HG03442 (cell line): ENCODE measurements around the gene NTPCR.
"Not testable (repeated sequence)": the region's sequence is repeated elsewhere in the genome, so short reads cannot be mapped to it uniquely, and the experiment has no call there.

ENCODE experiments used
- ATAC-seq: cut with Tn5 transposase; IDR thresholded peaks from one replicate; pipeline ENCODE4 v1.9.1; 2021; ENCODE audit warnings: mild to moderate bottlenecking, moderate library complexity; ENCODE audit not compliant: unreplicated experiment

Gene NTPCR

DNA sequence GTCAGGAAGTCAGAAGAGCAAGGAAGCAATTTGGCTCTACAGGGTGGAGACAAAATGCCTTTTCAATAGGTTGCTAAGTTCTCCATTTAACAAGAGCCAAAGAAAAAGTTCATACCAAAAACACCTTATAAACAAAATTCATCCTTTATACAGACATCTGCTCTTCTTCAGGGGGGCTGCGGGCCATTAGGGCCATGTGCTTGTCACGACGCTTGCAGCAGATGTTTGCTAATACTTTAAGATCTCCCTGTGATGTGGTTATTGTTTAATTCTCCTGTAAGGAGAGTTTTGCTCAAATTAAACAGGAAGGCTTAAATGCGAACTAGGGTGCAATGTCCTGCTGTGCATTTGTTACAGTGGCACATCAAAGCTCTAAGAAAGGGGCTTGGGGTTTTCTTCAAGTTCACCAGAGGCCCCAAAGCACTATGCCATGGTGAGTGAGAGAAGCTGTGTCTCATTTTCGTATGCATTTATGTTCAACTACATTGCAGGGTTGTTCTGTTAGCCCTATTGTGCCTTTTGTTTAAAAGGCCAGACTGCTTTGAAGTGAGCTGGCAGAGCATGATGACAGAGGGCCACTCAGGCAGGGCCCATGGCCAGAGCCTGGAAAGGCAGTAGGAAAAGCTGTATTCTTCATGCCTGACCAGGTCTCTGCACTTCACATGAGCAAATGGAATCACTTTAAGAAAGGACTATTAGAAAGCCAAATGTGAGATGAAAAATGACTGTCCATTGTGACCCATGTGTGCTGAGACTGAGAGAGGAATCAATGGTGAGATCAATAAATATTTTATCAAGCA, 24.8 kb upstream of the NTPCR start:
- ATAC-seq = no peak

GRCh38 chr1:232927166-232927565, 23.2 kb upstream of the NTPCR start:
- not testable (repeated sequence) for ATAC-seq

- no peak for ATAC-seq
Observed at GRCh38 chr1:232927830-232928505, 22.4 kb upstream of the NTPCR start.

DNA sequence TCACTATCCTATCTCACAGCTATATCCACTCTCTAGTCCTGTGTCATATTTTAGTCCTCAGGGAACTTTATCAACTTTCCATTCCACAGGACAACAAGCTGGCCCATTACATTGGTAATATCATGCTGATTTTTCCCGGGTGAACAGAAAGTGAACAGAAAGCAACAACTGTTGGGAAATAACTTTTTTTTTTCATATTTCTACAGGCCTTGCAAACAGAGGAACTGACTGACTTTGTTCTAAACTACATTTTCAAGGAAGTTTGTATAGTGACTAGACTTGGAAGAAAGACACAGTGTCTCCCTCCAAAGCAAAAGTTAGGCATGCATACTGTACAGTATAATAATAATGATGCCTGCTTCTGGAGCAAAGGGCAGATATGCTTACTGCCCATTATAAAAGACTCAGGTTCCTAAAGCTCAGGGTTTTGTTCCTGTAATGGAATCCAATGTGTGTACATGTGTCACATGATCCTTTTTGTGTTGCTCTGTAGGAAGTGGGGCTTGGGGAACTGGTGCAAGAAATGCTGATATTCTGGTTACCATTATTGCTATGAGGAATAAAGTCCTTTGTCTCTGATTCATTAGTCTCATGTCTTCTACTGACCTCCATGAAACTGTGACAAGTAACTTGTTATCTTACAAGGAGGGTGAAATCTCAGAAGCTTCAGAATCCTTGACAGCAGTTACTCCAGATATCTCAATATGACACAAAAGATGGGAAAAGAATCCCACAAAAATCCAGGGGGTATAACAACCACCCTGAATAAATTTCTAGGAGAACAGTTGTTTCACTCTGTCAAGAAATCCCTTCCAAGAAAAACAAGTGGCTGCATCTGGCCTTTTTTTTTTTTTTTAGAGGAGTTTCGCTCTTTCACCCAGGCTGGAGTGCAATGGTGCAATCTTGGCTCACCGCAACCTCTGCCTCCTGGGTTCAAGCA, 17.7 kb upstream of the NTPCR start:
- no peak for ATAC-seq

DNA sequence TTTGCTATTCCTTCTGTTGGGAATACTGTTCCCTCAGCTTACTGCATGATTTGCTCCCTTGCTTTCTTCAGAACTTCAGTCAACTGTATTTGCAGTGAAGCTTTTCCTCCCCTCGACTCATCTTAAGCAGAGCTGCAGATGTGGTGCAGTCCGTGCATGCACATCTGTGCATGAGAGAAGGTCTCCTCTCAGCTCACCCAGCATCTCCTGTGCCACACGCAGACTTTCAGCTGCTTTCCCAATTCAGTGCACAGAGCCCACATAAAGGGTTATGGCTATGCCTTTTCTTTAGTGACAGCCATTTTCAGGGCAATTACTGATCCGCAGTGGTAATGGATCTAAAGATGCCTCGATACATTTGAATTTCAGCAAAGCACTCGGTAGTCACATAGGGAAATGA, 13.5 kb upstream of the NTPCR start:
- no peak for ATAC-seq

DNA sequence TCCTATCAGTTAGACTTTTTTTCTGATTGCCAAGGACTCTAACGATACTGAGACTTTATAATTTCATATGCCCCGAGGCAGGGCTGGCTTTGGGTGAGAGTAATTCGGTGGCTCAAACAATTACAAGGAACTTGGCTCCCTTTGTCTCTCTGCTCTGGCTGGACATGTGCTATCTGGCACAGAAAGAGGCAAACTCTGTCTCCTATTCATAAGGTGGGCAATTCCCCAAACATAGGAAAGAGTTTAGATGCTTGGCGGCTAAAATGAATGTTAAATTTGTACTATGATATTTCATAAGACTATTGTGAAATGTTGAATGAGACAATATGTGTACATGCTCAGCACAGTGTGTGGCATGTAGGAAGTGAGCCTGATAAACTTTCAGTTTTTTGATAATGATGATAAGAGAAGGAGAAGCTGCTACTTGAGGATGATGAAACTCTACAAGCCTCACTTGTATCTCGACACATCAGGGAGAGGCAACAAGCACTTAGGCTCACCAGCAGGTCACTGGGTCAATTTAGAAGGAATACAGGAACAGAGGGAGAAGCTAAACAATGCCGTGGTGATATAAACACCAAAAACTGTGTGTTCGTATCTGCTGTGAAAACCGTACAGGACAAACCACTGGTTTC, 12.6 kb upstream of the NTPCR start:
- no peak for ATAC-seq

GRCh38 chr1:232938926-232939325, 11.5 kb upstream of the NTPCR start:
- no peak for ATAC-seq

GRCh38 chr1:232939748-232940147, 10.7 kb upstream of the NTPCR start:
- no peak for ATAC-seq

- no peak for ATAC-seq
Observed at GRCh38 chr1:232940262-232940661, 10.1 kb upstream of the NTPCR start.

DNA sequence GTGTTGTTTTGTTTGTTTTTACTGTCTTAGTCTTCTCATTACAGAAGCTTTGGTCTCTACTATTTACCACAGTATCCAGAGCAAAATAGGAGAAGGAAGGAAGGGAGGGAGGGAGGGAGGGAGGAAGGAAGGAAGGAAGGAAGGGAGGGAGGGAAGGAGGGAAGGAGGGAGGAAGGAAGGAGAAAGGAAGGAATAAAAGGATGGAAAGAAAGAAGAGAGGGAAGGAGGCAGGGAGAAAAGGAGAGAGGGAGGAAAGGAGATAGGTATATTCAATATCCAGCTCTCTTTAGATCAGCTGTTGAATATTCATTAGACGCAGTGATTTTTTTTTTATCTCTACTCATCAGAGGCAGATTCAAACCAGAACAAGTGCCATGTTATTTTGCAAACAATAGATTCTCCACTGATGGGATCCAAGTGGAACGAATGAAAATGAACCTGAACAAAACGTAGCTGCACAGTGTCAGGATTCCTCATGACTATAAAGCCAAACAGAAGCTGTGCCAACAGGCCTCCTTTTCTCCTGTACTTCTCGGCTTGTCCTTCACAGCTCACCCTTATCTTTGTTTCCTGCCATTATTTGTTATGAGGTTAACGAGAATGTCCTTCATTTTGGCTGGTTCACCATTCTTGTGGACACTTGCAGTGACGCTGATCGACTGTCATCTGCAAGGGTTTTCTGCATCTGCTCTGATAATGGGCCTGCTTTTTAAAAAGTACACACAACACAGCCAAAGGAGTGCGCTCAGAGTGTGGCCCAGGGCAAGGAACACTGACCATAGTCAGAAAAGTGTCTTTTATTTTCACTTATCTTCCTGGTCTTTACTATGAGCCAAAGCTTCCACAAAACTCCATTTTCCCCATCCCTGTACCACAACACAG, 7.8 kb upstream of the NTPCR start:
- ATAC-seq = no peak

- ATAC-seq = peak; percentile 55
Observed at GRCh38 chr1:232943679-232944252, 6.6 kb upstream of the NTPCR start.

DNA sequence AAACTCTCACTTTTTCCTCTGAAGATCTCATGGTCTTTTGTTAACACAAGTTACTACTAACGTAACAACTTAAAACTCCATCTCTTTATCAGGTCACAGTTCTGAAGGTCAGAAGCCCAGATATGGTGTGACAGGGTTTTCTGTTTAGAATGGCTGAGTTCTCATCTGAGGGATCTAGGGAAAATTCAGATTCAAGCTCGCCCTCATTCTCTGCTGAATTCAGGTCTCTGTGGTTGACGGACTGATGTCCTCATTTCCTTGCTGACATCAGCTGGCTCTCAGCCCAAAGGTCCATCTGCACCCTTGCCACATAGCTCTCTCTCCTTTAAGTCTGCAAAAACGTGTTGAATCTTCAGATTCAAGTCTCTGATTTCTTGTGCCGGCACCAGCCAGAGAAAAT, 6.1 kb upstream of the NTPCR start:
- no peak for ATAC-seq

DNA sequence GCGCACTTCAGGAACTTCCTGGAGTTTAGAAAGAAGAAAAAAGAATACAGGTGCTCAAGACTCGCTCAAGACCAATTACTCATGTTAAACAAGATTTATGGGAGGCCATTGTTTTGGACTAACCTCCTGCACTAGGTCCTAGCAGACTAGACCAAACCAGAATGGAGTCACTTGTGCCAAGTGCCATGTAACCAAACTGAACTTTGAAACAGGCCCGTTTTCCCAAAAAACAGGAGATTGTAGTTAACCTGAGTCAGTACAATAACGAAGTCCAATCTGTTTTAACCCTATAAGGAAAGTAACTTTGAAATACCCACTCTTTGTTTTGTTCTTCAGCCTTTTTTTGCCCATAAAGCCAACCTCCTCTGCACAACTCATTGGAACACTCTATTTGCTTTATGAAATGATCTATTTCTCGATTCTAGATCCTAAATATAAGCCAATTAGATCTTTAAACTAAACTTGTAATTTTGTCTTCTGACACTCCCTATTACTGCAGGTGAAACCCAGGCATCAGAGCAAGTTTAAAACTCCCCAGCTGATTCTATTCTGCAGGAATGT, 695 bp upstream of the NTPCR start:
- no peak for ATAC-seq

- peak; percentile 20 for ATAC-seq
Observed at GRCh38 chr1:232951180-232951579, 769 bp downstream of the NTPCR start.

DNA sequence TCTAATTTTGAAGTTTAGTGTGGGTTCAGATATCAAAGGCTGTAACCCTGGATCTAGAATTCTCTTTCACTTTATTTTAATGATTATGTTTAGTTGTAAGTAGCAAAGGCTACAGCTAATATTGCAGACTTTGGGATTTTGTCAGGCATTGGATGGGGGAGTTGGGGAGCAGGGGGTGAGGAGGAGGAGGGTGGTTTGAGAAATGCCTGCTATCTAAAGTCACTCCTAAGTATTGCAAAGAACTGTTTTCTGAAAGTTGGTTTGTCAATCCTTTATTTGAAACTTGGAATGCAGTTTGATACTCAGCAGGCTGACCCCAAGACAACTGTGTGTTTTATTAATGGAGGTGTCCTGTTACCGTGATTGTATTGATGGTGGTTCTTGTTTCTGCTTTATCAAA, 1.2 kb downstream of the NTPCR start:
- ATAC-seq = no peak

GRCh38 chr1:232952514-232953499, 2.4 kb downstream of the NTPCR start:
- peak; percentile 54 for ATAC-seq

DNA sequence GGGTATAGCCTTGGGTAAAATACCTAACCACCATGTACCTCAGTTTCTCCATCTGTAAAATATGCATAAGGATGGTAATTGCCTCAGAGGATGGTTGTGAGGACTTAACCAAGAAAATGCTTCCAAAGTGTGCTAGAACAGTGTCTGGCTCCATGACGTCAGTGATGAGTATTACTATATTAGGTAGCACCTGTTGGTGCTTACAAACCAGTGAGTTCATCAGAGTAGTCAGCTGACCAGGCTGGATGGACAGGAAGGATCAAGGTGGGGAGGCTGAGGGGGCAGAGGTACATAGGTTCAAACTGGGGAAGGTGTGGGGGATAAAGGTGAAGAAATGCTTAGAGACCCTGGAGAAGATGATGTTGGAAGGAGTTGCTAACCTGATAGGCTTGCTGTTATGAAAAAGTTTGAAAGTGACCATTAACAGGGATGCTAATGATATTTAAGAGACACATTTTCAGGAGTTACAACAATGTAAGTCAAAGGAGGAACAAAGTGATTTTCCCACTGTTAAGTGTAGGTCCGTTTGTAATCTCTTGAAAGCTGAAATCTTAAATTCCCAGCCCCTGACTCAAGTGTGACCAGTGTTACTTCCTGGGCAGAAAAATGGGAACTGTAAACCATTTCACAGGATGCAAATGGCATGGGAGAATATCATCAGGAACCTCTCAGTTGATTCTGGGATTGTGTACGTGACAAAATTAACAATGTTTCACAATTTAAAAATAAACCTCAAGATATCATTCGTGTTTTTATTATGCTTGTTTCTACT, 4.4 kb downstream of the NTPCR start:
- ATAC-seq = no peak
